ENCODE results near the gene OPHN1. TPM values are rescaled to one million over a fixed set of nuclear protein-coding genes. Genes with fewer than 3 reads are reported as not detected.

The OPHN1 gene
- total RNA-seq, 4 donors from 2014 or later, result 4.6 to 27.7 (median 10.8) TPM

DNA sequence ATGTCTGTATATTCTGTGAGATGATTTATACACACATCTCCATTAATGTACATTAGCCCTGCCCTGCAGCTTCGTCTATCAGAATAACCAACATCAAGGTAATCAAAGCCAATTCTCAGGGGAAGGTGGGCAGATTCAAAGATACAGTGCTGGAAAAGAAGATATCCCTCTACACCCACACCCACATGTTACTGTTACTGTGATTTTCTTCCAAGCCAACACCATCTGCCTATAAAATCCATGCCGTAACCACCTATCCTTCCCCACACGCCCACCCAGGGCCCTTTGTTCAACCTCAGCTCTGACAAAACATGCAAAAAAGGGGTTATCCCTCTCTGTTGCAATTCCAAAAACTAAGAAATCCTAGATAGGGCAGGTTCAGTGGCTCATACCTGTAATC, 20.0 kb downstream of the OPHN1 start:
- no peak for DNase-seq
- intact Hi-C loops (cut with DNase I; ENCODE audit: low total_unique reads), result no loop called here
- Histone ChIP-seq H3K36me3 (no peaks in the 10 kb centered on the region), H3K27me3 (no peaks in the 10 kb centered on the region), H3K4me1 (no peaks in the 10 kb centered on the region), H3K9me3 (no peaks in the 10 kb centered on the region), H3K27ac (no peak overlapping the region), H3K4me3 (no peak overlapping the region)
- TF ChIP-seq, protein P1, sequence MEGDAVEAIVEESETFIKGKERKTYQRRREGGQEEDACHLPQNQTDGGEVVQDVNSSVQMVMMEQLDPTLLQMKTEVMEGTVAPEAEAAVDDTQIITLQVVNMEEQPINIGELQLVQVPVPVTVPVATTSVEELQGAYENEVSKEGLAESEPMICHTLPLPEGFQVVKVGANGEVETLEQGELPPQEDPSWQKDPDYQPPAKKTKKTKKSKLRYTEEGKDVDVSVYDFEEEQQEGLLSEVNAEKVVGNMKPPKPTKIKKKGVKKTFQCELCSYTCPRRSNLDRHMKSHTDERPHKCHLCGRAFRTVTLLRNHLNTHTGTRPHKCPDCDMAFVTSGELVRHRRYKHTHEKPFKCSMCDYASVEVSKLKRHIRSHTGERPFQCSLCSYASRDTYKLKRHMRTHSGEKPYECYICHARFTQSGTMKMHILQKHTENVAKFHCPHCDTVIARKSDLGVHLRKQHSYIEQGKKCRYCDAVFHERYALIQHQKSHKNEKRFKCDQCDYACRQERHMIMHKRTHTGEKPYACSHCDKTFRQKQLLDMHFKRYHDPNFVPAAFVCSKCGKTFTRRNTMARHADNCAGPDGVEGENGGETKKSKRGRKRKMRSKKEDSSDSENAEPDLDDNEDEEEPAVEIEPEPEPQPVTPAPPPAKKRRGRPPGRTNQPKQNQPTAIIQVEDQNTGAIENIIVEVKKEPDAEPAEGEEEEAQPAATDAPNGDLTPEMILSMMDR (IDR thresholded peaks at IDR 0.05), result no peak
- TF ChIP-seq POLR2A (IDR thresholded peaks at IDR 0.05), result no peak

GRCh38 chrX:68411729-68412128, 21.6 kb downstream of the OPHN1 start:
- H3K4me1 ChIP-seq, result no peaks in the 10 kb centered on the region
- TF ChIP-seq POLR2A (IDR thresholded peaks at IDR 0.05), result no peak
- TF ChIP-seq, protein P1 (IDR thresholded peaks at IDR 0.05), result no peak
- no peaks in the 10 kb centered on the region for H3K36me3 ChIP-seq
- no peaks in the 10 kb centered on the region for H3K9me3 ChIP-seq
- H3K27me3 ChIP-seq, result peaks cover 0 to 7% of the 10 kb centered on the region in 2 donors
- no peak overlapping the region for H3K4me3 ChIP-seq
- intact Hi-C loops (cut with DNase I; ENCODE audit: low total_unique reads), result no loop called here
- no peak for DNase-seq
- H3K27ac ChIP-seq, result no peak overlapping the region

GRCh38 chrX:68409194-68409593, 24.1 kb downstream of the OPHN1 start:
- no peaks in the 10 kb centered on the region for H3K9me3 ChIP-seq
- H3K36me3 ChIP-seq, result no peaks in the 10 kb centered on the region
- no peaks in the 10 kb centered on the region for H3K4me1 ChIP-seq
- TF ChIP-seq POLR2A (IDR thresholded peaks at IDR 0.05), result no peak
- TF ChIP-seq, protein P1 (IDR thresholded peaks at IDR 0.05), result no peak
- no peak for DNase-seq
- no peak overlapping the region for H3K4me3 ChIP-seq
- intact Hi-C loops (cut with DNase I; ENCODE audit: low total_unique reads), result no loop called here
- no peak overlapping the region for H3K27ac ChIP-seq
- peaks cover 0 to 7% of the 10 kb centered on the region in 2 donors for H3K27me3 ChIP-seq

- H3K27me3 ChIP-seq, result peaks cover 0 to 7% of the 10 kb centered on the region in 2 donors
- H3K9me3 ChIP-seq, result no peaks in the 10 kb centered on the region
- no peak overlapping the region for H3K27ac ChIP-seq
- intact Hi-C loops (cut with DNase I; ENCODE audit: low total_unique reads), result no loop called here
- DNase-seq, result no peak
- H3K36me3 ChIP-seq, result no peaks in the 10 kb centered on the region
- no peak overlapping the region for H3K4me3 ChIP-seq
- H3K4me1 ChIP-seq, result no peaks in the 10 kb centered on the region
- TF ChIP-seq POLR2A (IDR thresholded peaks at IDR 0.05), result no peak
- TF ChIP-seq, protein P1 (IDR thresholded peaks at IDR 0.05), result no peak
Observed at GRCh38 chrX:68403522-68403921, 29.8 kb downstream of the OPHN1 start.

DNA sequence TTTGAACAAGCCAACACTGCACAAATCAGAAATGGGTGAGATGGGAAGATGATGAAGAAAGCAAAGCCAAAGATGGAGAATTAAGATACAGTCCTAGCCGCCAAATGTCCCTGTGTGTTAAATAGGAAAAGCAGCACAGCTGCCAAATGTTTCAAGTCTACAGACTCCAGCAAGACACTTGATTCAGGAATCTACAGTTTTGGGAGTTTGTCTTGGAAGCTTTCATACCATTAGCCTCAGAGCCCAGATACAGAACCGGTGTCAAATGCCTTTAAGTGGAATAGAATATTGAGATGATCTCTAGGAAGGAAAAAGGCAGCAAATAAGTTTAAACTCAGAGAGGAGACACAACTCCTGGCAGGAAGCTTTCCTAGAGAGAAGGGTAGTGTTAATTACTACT, 30.3 kb downstream of the OPHN1 start:
- no peak for DNase-seq
- Histone ChIP-seq H3K9me3 (no peaks in the 10 kb centered on the region), H3K27ac (no peak overlapping the region), H3K4me3 (no peak overlapping the region), H3K36me3 (no peaks in the 10 kb centered on the region), H3K27me3 (peaks cover 0 to 7% of the 10 kb centered on the region in 2 donors), H3K4me1 (no peaks in the 10 kb centered on the region)
- intact Hi-C loops (cut with DNase I; ENCODE audit: low total_unique reads), result no loop called here
- TF ChIP-seq, protein P1 (IDR thresholded peaks at IDR 0.05), result no peak
- no peak for TF ChIP-seq POLR2A (IDR thresholded peaks at IDR 0.05)
